ENCODE measurements around the gene PCDH12. TPM values are rescaled to one million over a fixed set of nuclear protein-coding genes. Genes with fewer than 3 reads are reported as not detected.
A peak's percentile ranks its signal among the peaks of the same experiment; 100 is the strongest.

The PCDH12 gene
- total RNA-seq, 1 experiment from 2014 or later, result not detected

DNA sequence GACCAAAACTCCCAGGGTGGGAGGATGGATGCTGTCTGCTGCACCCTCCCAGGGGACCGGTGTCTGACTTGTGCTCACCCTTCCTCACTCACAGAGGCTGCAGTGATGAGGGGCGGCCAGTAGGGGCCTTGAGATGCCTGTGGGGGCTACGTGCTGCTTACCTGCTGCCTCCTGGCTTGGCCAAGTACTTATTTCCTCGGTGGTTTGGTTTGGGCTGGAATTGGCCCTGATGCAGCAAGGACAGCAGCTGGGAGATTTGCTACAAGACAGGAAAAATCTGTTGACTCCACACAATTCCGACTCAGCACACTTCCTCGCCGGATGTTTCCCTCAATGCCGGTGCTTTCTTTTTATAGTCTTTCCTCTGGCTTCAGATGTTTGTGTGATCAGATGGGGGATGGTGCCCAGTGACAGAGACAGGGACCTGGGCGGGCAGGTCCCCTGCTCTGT lies 6.6 kb downstream of the PCDH12 start:
- intact Hi-C loops (cut with micrococcal nuclease), result no loop called here
- ChIA-PET POLR2A (no interaction called here), CTCF (interaction anchor here (0.6 to 19.4 kb wide), 4 partner anchors 7 to 140 kb away, joined by 3 to 519 read pairs (median 80); partner anchors contain the start of genes PCDH1 and PCDH12)
- Mint-ChIP-seq H3K9me3 (ENCODE audit: unreplicated experiment) (no peaks in the 10 kb centered on the region), H3K27me3 (ENCODE audit: insufficient read depth, unreplicated experiment) (no peaks in the 10 kb centered on the region), H3K27ac (ENCODE audit: low read depth, unreplicated experiment) (no peak overlapping the region), H3K36me3 (ENCODE audit: insufficient read depth, unreplicated experiment) (no peaks in the 10 kb centered on the region), H3K4me3 (ENCODE audit: unreplicated experiment) (no peak overlapping the region), H3K4me1 (ENCODE audit: insufficient read depth, unreplicated experiment) (no peaks in the 10 kb centered on the region)
- no peak for DNase-seq (ENCODE audit: unreplicated experiment)
- no TSS peak for BruUV-seq (replicated peaks)
- peak; percentile 26 for TF ChIP-seq CTCF (IDR thresholded peaks at IDR 0.05; ENCODE audit: unreplicated experiment)

DNA sequence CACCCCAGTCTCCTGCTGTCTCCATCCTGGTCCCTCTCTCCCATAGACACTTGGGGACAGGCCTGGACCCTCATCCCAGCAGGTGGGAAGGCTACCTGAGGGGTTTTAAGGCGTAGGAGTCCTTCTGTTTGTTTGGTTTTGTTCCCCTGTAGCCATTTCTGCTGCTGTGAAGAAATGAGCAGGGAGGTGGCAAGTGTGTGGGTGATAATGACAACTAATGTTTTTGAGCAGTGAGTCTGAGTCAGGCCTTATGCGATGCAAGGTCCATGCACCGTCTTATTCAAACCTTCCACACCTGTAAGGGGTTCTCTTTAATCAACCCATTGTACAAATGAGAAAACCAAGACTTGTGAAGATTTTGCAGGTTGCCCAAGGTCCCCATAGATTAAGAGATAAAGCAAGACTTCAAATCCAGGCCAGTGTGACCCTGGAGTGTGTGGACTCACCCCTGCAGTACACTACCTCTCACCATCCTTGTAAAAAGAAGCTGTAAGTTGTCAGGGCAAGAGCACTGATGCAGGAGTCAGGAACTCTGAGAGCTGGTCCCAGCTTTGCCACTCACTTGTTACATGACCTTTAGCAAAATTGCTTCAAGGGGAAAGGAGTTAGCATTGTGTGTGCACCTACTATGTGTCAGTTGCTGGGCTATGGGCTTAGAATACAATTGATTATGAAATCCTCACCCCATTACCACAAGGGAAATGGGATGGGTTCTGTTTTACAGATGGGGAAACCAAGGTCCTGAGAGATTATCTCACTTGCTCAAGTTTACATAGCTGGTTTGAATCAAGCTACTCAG lies 7.6 kb downstream of the PCDH12 start:
- CTCF ChIA-PET, result interaction anchor here (0.6 to 19.4 kb wide), 4 partner anchors 8 to 139 kb away, joined by 3 to 519 read pairs (median 80); partner anchors contain the start of genes PCDH1 and PCDH12
- no TSS peak for BruUV-seq (replicated peaks)

GRCh38 chr5:141949511-141949910 lies 8.5 kb downstream of the PCDH12 start:
- POLR2A ChIA-PET, result no interaction called here
- H3K4me1 Mint-ChIP-seq (ENCODE audit: insufficient read depth, unreplicated experiment), result no peaks in the 10 kb centered on the region
- H3K36me3 Mint-ChIP-seq (ENCODE audit: insufficient read depth, unreplicated experiment), result no peaks in the 10 kb centered on the region
- no peaks in the 10 kb centered on the region for H3K9me3 Mint-ChIP-seq (ENCODE audit: unreplicated experiment)
- no peak for TF ChIP-seq CTCF (IDR thresholded peaks at IDR 0.05; ENCODE audit: unreplicated experiment)
- CTCF ChIA-PET, result interaction anchor here (0.6 to 19.4 kb wide), 6 partner anchors 8 to 198 kb away, joined by 3 to 519 read pairs (median 6); partner anchors contain the start of genes PCDH1, PCDH12 and RNF14
- no peaks in the 10 kb centered on the region for H3K27me3 Mint-ChIP-seq (ENCODE audit: insufficient read depth, unreplicated experiment)
- no TSS peak for BruUV-seq (replicated peaks)
- H3K4me3 Mint-ChIP-seq (ENCODE audit: unreplicated experiment), result no peak overlapping the region
- intact Hi-C loops (cut with micrococcal nuclease), result no loop called here
- H3K27ac Mint-ChIP-seq (ENCODE audit: low read depth, unreplicated experiment), result no peak overlapping the region
- DNase-seq (ENCODE audit: unreplicated experiment), result no peak

More for the DNA sequence above, 7.6 kb downstream of the PCDH12 start:
- no peak overlapping the region for H3K4me3 Mint-ChIP-seq (ENCODE audit: unreplicated experiment)
- no peaks in the 10 kb centered on the region for H3K27me3 Mint-ChIP-seq (ENCODE audit: insufficient read depth, unreplicated experiment)
- intact Hi-C loops (cut with micrococcal nuclease), result no loop called here
- TF ChIP-seq CTCF (IDR thresholded peaks at IDR 0.05; ENCODE audit: unreplicated experiment), result no peak
- POLR2A ChIA-PET, result no interaction called here
- no peaks in the 10 kb centered on the region for H3K4me1 Mint-ChIP-seq (ENCODE audit: insufficient read depth, unreplicated experiment)
- H3K36me3 Mint-ChIP-seq (ENCODE audit: insufficient read depth, unreplicated experiment), result no peaks in the 10 kb centered on the region
- H3K27ac Mint-ChIP-seq (ENCODE audit: low read depth, unreplicated experiment), result no peak overlapping the region
- no peaks in the 10 kb centered on the region for H3K9me3 Mint-ChIP-seq (ENCODE audit: unreplicated experiment)
- DNase-seq (ENCODE audit: unreplicated experiment), result no peak

DNA sequence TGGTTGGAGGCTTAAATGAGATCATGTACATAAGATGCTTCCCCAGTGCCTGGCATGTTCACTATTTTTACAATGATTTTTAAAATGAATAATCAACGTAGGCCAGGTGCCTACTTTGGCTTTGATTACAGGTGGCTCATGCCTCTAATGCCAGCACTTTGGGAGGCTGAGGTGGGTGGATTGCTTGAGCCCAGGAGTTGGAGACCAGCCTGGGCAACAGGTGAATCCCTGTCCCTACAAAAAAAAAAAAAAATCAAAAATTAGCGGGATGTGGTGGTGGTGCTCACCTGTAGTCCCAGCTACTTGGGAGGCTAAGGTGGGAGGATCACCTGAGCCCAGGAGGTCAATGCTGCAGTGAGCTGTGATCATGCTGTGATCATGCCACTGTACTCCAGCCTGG lies 9.2 kb downstream of the PCDH12 start:
- TF ChIP-seq CTCF (IDR thresholded peaks at IDR 0.05; ENCODE audit: unreplicated experiment), result no peak
- Mint-ChIP-seq H3K27ac (ENCODE audit: low read depth, unreplicated experiment) (no peak overlapping the region), H3K4me3 (ENCODE audit: unreplicated experiment) (no peak overlapping the region), H3K27me3 (ENCODE audit: insufficient read depth, unreplicated experiment) (no peaks in the 10 kb centered on the region), H3K4me1 (ENCODE audit: insufficient read depth, unreplicated experiment) (no peaks in the 10 kb centered on the region), H3K36me3 (ENCODE audit: insufficient read depth, unreplicated experiment) (peaks cover 2% of the 10 kb centered on the region), H3K9me3 (ENCODE audit: unreplicated experiment) (no peaks in the 10 kb centered on the region)
- intact Hi-C loops (cut with micrococcal nuclease), result no loop called here
- ChIA-PET CTCF (interaction anchor here (0.6 to 19.4 kb wide), 8 partner anchors 8 to 284 kb away, joined by 3 to 519 read pairs (median 4); partner anchors contain the start of genes PCDH1, PCDH12 and RNF14), POLR2A (interaction anchor here (0.6 to 2.4 kb wide), 3 partner anchors 12 to 1407 kb away, joined by 4 to 11 read pairs (median 6); partner anchors contain the start of gene DELE1)
- no TSS peak for BruUV-seq (replicated peaks)
- DNase-seq (ENCODE audit: unreplicated experiment), result no peak
